ENCODE data around the gene ABCA5.

DNA sequence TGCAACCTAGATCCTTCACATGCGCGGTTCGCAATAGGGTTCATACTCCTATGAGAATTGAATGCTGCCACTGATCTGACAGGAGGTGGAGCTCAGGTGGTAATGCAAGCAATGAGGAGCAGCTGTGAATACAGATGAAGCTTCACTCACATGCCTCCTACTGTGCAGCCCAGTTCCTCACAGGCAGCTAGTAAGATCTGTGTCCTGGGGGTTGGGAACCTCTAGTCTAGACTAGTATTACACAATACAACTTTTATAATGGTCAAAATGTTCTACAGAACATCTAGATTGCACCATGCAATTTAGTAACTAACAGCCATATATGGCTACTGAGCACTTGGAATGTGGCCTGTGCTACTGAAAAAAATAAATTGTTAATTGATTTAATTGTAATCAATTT is 26.7 kb downstream of the ABCA5 start:
- TF ChIP-seq POLR2A (IDR thresholded peaks at IDR 0.05) (no peak), POLR2AphosphoS5 (IDR thresholded peaks at IDR 0.05) (no peak)
- TF ChIP-seq, protein P1, sequence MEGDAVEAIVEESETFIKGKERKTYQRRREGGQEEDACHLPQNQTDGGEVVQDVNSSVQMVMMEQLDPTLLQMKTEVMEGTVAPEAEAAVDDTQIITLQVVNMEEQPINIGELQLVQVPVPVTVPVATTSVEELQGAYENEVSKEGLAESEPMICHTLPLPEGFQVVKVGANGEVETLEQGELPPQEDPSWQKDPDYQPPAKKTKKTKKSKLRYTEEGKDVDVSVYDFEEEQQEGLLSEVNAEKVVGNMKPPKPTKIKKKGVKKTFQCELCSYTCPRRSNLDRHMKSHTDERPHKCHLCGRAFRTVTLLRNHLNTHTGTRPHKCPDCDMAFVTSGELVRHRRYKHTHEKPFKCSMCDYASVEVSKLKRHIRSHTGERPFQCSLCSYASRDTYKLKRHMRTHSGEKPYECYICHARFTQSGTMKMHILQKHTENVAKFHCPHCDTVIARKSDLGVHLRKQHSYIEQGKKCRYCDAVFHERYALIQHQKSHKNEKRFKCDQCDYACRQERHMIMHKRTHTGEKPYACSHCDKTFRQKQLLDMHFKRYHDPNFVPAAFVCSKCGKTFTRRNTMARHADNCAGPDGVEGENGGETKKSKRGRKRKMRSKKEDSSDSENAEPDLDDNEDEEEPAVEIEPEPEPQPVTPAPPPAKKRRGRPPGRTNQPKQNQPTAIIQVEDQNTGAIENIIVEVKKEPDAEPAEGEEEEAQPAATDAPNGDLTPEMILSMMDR (IDR thresholded peaks at IDR 0.05): no peak

Measured in upper lobe of left lung (tissue), 4 donors.